GM21576 (cell line): Measurements from ENCODE around the gene MYO5A.
A peak's percentile ranks its signal among the peaks of the same experiment; 100 is the strongest.

Source experiments
- ATAC-seq: cut with Tn5 transposase; IDR thresholded peaks from one replicate; pipeline ENCODE4 v1.9.1; 2021; ENCODE audit warnings: mild to moderate bottlenecking, moderate library complexity; ENCODE audit not compliant: unreplicated experiment

MYO5A gene

GRCh38 chr15:52338058-52338457 is 190.6 kb downstream of the MYO5A start:
- no peak for ATAC-seq

GRCh38 chr15:52337198-52337853 is 191.4 kb downstream of the MYO5A start:
- no peak for ATAC-seq

GRCh38 chr15:52336529-52336928 is 192.2 kb downstream of the MYO5A start:
- no peak for ATAC-seq

- no peak for ATAC-seq
Observed at GRCh38 chr15:52334491-52335160, 194.1 kb downstream of the MYO5A start.

GRCh38 chr15:52331490-52332240 is 197.0 kb downstream of the MYO5A start:
- ATAC-seq = no peak

- no peak for ATAC-seq
Observed at GRCh38 chr15:52329987-52330386, 198.7 kb downstream of the MYO5A start.

GRCh38 chr15:52329150-52329549 is 199.5 kb downstream of the MYO5A start:
- ATAC-seq = no peak

GRCh38 chr15:52328680-52329079 is 200.0 kb downstream of the MYO5A start:
- ATAC-seq = no peak

- no peak for ATAC-seq
Observed at GRCh38 chr15:52326756-52327155, 201.9 kb downstream of the MYO5A start.

GRCh38 chr15:52324109-52324508 is 204.6 kb downstream of the MYO5A start:
- no peak for ATAC-seq

GRCh38 chr15:52318729-52319500 is 209.8 kb downstream of the MYO5A start:
- no peak for ATAC-seq

GRCh38 chr15:52317688-52318087 is 211.0 kb downstream of the MYO5A start:
- no peak for ATAC-seq

GRCh38 chr15:52317022-52317421 is 211.7 kb downstream of the MYO5A start:
- ATAC-seq = no peak

- ATAC-seq = peak; percentile 69
Observed at GRCh38 chr15:52309154-52309548, 219.5 kb downstream of the MYO5A start.

GRCh38 chr15:52308446-52309153 is 220.1 kb downstream of the MYO5A start:
- ATAC-seq = peak; percentile 65

- ATAC-seq = no peak
Observed at GRCh38 chr15:52307847-52308246, 220.8 kb downstream of the MYO5A start.

- no peak for ATAC-seq
Observed at GRCh38 chr15:52306270-52306669, 222.4 kb downstream of the MYO5A start.

- ATAC-seq = no peak
Observed at GRCh38 chr15:52303093-52303772, 225.4 kb downstream of the MYO5A start.

- no peak for ATAC-seq
Observed at GRCh38 chr15:52301265-52301847, 227.3 kb downstream of the MYO5A start.
